Natural killer cell (primary cell): ENCODE measurements around the gene PPWD1. TPM values are rescaled to one million over a fixed set of nuclear protein-coding genes. Genes with fewer than 3 reads are reported as not detected.

Experiments
- ATAC-seq, 3 donors: fragments of 150-1000 bp in 2 of 3; fragments of 200-7000 bp in 1 of 3; cut with Tn5 transposase; 1 replicate in 1 of 3; 2 replicates in 2 of 3; pipeline ENCODE4 v1.10.0; 2021; ENCODE audit warnings: mild to moderate bottlenecking in 2 of 3, moderate library complexity in 2 of 3
- DNase-seq, 2 donors: peaks; one replicate each; pipeline versions ENCODE4 v3.0.0 to v3.0.0-alpha.2; 2013 to 2021; ENCODE audit warnings: mixed read lengths in 1 of 2
- H3K27ac ChIP-seq: one replicate; pipeline ENCODE4 v1.5.1; 2013; ENCODE audit warnings: mild to moderate bottlenecking, low read length
- H3K27me3 ChIP-seq: one replicate; pipeline ENCODE4 v1.6.1; 2013; ENCODE audit warnings: low read length; ENCODE audit not compliant: control insufficient read depth, insufficient read depth
- H3K36me3 ChIP-seq: one replicate; pipeline ENCODE4 v1.6.1; 2013; ENCODE audit warnings: low read length; ENCODE audit not compliant: control insufficient read depth, insufficient read depth
- H3K4me1 ChIP-seq: one replicate; pipeline ENCODE4 v1.6.1; 2013; ENCODE audit warnings: low read length; ENCODE audit not compliant: control insufficient read depth, insufficient read depth
- H3K4me3 ChIP-seq: one replicate; pipeline ENCODE4 v1.5.1; 2013; ENCODE audit warnings: low read length
- H3K9me3 ChIP-seq: one replicate; pipeline ENCODE4 v1.6.1; 2013; ENCODE audit warnings: low read length; ENCODE audit not compliant: control insufficient read depth, insufficient read depth
- H3K27ac Mint-ChIP-seq, 2 donors: one replicate each; pipeline ENCODE4 v1.8.0; 2022; ENCODE audit warnings: mild to moderate bottlenecking in 2 of 2, mixed read lengths in 2 of 2, moderate library complexity in 1 of 2
- H3K27me3 Mint-ChIP-seq, 2 donors: one replicate each; pipeline ENCODE4 v1.8.0; 2022; ENCODE audit warnings: low read depth in 2 of 2, mixed read lengths in 2 of 2
- H3K36me3 Mint-ChIP-seq: one replicate; pipeline ENCODE4 v1.8.0; 2022; ENCODE audit warnings: mixed read lengths
- H3K4me1 Mint-ChIP-seq, 2 donors: one replicate each; pipeline ENCODE4 v1.8.0; 2022; ENCODE audit warnings: mixed read lengths in 2 of 2
- H3K4me3 Mint-ChIP-seq: one replicate; pipeline ENCODE4 v1.8.0; 2022; ENCODE audit warnings: mild to moderate bottlenecking, moderate library complexity, mixed read lengths
- H3K9me3 Mint-ChIP-seq, 2 donors: one replicate each; pipeline ENCODE4 v1.8.0; 2022; ENCODE audit warnings: mixed read lengths in 2 of 2
- WGBS: methylation state at CpG from one replicate; pipeline ENCODE4 v1.1.7; 2013; ENCODE audit warnings: missing lambda C conversion rate; ENCODE audit not compliant: insufficient coverage; 5-methylcytosine and 5-hydroxymethylcytosine counted together
- intact Hi-C: fragments of 100-400 bp; cut with micrococcal nuclease; formaldehyde crosslinking; loops from one replicate; pipeline ENCODE4 v1.14.2; 2022
- total RNA-seq, 4 donors: library from RNA; stranded (reverse); fragments of 120-200 nt in 1 of 4; gene quantifications; one replicate each; pipeline versions ENCODE4 v1.2.3 to v1.2.4, GENCODE V29; 2013 to 2022
- TF ChIP-seq, protein P1 (sequence below): fragments of 200-600 bp; IDR thresholded peaks from one replicate; pipeline ENCODE4 v1.8.0; 2022; ENCODE audit warnings: antibody characterized with exemption

PPWD1 gene
- total RNA-seq, 3 donors from 2014 or later (not counting 1 experiment from before 2014, with no cell fraction given) = 77.0 to 91.3 (median 85.6) TPM

DNA sequence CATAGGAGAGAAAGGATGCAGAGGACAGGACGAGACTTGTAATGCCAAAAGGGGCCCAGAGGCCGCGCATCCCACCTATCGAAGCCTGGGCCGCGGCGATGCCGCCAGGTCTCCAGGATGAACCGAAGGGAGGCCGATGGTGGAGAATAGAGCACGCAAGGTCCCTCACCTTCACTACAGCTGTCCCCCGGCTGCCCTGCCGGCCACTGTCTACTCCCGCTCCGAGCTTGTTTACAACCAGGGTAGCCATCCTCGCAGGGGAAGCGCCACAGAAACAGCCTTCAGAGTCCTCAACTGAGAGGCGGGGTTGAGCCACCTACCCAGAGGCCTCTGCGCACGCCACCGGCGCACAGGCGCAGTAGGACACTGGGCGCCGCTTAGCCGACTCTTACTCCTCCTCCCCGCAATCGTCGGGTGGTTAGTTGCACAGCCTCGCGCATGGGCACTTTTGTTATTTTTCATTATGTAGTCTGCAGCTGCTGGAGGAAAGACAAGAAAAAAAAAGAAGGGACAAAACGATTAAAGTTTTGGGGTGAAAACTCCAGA is 61.0 kb downstream of the PPWD1 start, which contains the start of gene TRIM23:
TRIM23 (minus strand) TSS at position 309 of the 546 bp plus-strand sequence; CDS start at position 250, 59 bp downstream.
- Histone ChIP-seq H3K9me3 (no peaks in the 10 kb centered on the region), H3K27me3 (no peaks in the 10 kb centered on the region), H3K27ac (peak within 1 kb of the TSS; percentile 73), H3K36me3 (peaks cover 5% of the 10 kb centered on the region), H3K4me1 (peaks cover 7% of the 10 kb centered on the region), H3K4me3 (peak within 1 kb of the TSS; percentile 60)
- H3K36me3 Mint-ChIP-seq = no peaks in the 10 kb centered on the region
- peak; percentile 89 to 97 for DNase-seq
- TF ChIP-seq, protein P1, sequence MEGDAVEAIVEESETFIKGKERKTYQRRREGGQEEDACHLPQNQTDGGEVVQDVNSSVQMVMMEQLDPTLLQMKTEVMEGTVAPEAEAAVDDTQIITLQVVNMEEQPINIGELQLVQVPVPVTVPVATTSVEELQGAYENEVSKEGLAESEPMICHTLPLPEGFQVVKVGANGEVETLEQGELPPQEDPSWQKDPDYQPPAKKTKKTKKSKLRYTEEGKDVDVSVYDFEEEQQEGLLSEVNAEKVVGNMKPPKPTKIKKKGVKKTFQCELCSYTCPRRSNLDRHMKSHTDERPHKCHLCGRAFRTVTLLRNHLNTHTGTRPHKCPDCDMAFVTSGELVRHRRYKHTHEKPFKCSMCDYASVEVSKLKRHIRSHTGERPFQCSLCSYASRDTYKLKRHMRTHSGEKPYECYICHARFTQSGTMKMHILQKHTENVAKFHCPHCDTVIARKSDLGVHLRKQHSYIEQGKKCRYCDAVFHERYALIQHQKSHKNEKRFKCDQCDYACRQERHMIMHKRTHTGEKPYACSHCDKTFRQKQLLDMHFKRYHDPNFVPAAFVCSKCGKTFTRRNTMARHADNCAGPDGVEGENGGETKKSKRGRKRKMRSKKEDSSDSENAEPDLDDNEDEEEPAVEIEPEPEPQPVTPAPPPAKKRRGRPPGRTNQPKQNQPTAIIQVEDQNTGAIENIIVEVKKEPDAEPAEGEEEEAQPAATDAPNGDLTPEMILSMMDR = no peak
- no peaks in the 10 kb centered on the region for H3K9me3 Mint-ChIP-seq
- H3K4me3 Mint-ChIP-seq = peak within 1 kb of the TSS; percentile 94
- ATAC-seq = peak; percentile 91 to 98 (median 93)
- under 1% methylated on average over 32 of the region's 32 CpGs for WGBS
- intact Hi-C loops = loop anchor here (1.0 to 2.0 kb wide), 3 partner anchors 61 to 521 kb away; partner anchors contain the start of genes CENPK, PPWD1 and SREK1
- H3K4me1 Mint-ChIP-seq = peaks cover 37 to 38% of the 10 kb centered on the region in 2 donors
- H3K27me3 Mint-ChIP-seq = no peaks in the 10 kb centered on the region
- peak within 1 kb of the TSS; percentile 96 to 99 for H3K27ac Mint-ChIP-seq

DNA sequence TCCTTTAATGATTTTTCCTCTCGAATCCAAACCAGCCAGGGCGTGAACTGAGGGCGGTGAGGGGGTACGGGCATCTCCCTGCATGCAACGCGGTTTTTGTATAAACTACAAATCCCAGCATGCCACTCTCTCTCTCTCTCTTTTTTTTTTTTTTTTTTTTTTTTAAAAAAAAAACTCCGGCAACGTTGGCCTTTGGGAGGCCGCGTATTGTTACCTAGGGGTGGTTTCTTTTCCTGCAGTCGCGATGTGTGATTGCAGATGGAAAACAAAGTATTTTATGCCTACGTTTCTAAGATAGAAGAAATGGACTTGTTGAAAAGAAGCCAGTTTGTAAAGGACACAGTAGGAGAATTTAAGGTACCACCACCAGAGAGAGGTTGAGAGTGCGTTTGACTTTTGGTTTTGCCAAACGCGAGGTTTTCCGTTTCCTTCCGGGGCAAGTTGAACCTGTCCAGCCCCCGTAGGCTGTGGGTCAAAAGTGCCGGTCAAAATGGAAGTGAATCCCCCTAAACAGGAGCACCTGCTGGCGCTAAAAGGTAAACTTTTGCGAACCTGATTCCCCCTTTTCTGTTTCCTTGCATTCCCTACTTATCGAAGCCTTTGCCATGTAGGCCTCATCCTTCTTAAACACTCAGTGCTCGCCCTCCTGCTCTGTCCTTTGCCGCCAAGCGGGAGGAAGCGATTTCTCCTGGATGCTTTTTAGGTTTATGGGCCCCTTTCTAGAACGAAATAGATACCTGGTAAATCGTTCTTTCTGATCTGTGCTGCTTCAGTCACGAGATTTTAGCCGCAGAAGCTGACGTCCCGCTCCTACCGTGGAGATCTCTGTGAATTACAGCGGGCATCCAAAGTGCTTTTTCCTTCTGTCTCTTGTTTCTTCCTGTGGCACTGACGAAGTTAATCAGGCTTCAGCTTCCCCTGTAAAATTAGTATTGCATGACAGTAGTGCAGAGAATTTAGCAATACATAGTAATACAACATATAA is 61.8 kb downstream of the PPWD1 start, which contains the start of the genes SHLD3 and TRAPPC13:
SHLD3 (plus strand) TSS at position 457 of the 985 bp plus-strand sequence. CDS start 4,561 bp downstream, outside the sequence.
TRAPPC13 (plus strand) TSS at position 457 of the 985 bp plus-strand sequence; CDS start at position 491, 34 bp downstream.
- H3K27me3 ChIP-seq = no peaks in the 10 kb centered on the region
- Mint-ChIP-seq H3K4me1 (peaks cover 34 to 35% of the 10 kb centered on the region in 2 donors), H3K27me3 (no peaks in the 10 kb centered on the region), H3K36me3 (peaks cover 5% of the 10 kb centered on the region), H3K9me3 (no peaks in the 10 kb centered on the region), H3K27ac (peak within 1 kb of the TSS; percentile 96 to 99), H3K4me3 (peak within 1 kb of the TSS; percentile 94)
- intact Hi-C loops = loop anchor here (1.0 to 2.0 kb wide), 3 partner anchors 62 to 520 kb away; partner anchors contain the start of genes CENPK, PPWD1 and SREK1
- H3K4me3 ChIP-seq = peak within 1 kb of the TSS; percentile 60
- H3K36me3 ChIP-seq = peaks cover 12% of the 10 kb centered on the region
- peaks cover 7% of the 10 kb centered on the region for H3K4me1 ChIP-seq
- H3K9me3 ChIP-seq = no peaks in the 10 kb centered on the region
- ATAC-seq = peak; percentile 75 to 89 (median 76)
- WGBS = under 1% methylated on average over 33 of the region's 36 CpGs
- peak; percentile 77 to 95 for DNase-seq
- H3K27ac ChIP-seq = peak within 1 kb of the TSS; percentile 73
- TF ChIP-seq, protein P1 = peak; percentile 13

DNA sequence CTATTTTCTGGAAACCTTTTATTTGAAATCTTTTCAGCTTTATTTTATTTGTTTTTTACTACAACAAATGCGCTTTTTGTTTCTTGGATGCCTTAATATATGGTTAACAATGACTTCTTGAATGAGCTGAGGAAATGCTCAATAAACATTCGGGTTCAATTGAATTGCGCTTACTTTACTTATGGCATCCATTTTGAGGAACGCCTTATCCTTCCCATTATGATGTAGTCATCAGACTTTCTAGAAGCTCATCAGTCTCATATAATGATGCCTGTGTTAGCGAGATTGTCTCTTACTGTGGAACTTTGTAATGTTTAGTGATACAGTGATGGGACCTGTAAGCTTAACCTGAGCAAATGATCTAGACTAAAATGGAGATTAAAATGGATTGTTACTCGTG is 62.6 kb downstream of the PPWD1 start:
- 81% methylated on average over 4 of the region's 6 CpGs for WGBS
- H3K4me3 Mint-ChIP-seq = peak overlapping the region; percentile 94
- no peak overlapping the region for H3K4me3 ChIP-seq
- peaks cover 34 to 35% of the 10 kb centered on the region in 2 donors for H3K4me1 Mint-ChIP-seq
- H3K9me3 Mint-ChIP-seq = no peaks in the 10 kb centered on the region
- ATAC-seq (no peak), DNase-seq (no peak)
- H3K27me3 Mint-ChIP-seq = no peaks in the 10 kb centered on the region
- peaks cover 14% of the 10 kb centered on the region for H3K36me3 ChIP-seq
- TF ChIP-seq, protein P1 = no peak
- peak overlapping the region; percentile 96 to 99 for H3K27ac Mint-ChIP-seq
- H3K36me3 Mint-ChIP-seq = peaks cover 6% of the 10 kb centered on the region
- no peaks in the 10 kb centered on the region for H3K27me3 ChIP-seq
- no peaks in the 10 kb centered on the region for H3K9me3 ChIP-seq
- peaks cover 7% of the 10 kb centered on the region for H3K4me1 ChIP-seq
- H3K27ac ChIP-seq = no peak overlapping the region
- intact Hi-C loops = loop anchor here (2.0 kb wide), 2 partner anchors 299 to 519 kb away; partner anchors contain the start of gene SREK1
